A549 (cell line): ENCODE data around the gene RXRA. TPM values are rescaled to one million over a fixed set of nuclear protein-coding genes. Genes with fewer than 3 reads are reported as not detected.

Experiments used
- ATAC-seq, 2 experiments: fragments of 200-7000 bp in 1 of 2; fragments of >200 bp in 1 of 2; cut with Nextera tagmentation in 1 of 2; cut with Tn5 transposase in 1 of 2; 3 replicates each; pipeline versions ENCODE4 v1.8.0 to v1.9.1; 2018 to 2020; ENCODE audit warnings: mild to moderate bottlenecking in 1 of 2, moderate library complexity in 1 of 2
- CTCF ChIA-PET: fragments of 300-600 bp; sonication (Branson Sonifier 250); formaldehyde crosslinking; extraction: SDS; loops from one replicate; lab custom pipeline; 2021; ENCODE audit warnings: antibody characterized with exemption, inconsistent platforms; lab: Yijun Ruan, JAX
- POLR2A ChIA-PET: fragments of 350-600 bp; formaldehyde crosslinking; extraction: SDS; loops from one replicate; lab custom pipeline; 2021; ENCODE audit warnings: antibody characterized with exemption, inconsistent platforms; lab: Yijun Ruan, JAX
- DNase-seq, 2 experiments: peaks; one replicate each; pipeline versions ENCODE4 v3.0.0 to v3.0.0-alpha.2; 2011 to 2016; ENCODE audit warnings: low read depth in 1 of 2, low spot score in 1 of 2
- FAIRE-seq: peaks from 2 replicates; lab custom pipeline; 2011; peaks lifted over from hg19 to GRCh38; lab: Jason Lieb, UNC
- H3K27ac ChIP-seq, 2 experiments: fragments of >200 bp; sonication (Bioruptor Twin); formaldehyde crosslinking; 3 replicates each; pipeline ENCODE4 v1.5.1; 2016 to 2017
- H3K4me1 ChIP-seq: fragments of >200 bp; sonication (Bioruptor Twin); formaldehyde crosslinking; 3 replicates; pipeline ENCODE4 v1.6.1; 2016
- H3K4me2 ChIP-seq: fragments of >200 bp; sonication (Bioruptor Twin); formaldehyde crosslinking; 3 replicates; pipeline ENCODE4 v1.6.1; 2016
- H3K4me3 ChIP-seq: fragments of >200 bp; sonication (Bioruptor Twin); formaldehyde crosslinking; 3 replicates; pipeline ENCODE4 v1.5.1; 2016
- H3K9me3 ChIP-seq: fragments of >200 bp; sonication (Bioruptor Twin); formaldehyde crosslinking; 3 replicates; pipeline ENCODE4 v1.6.1; 2016
- CBX2 ChIP-seq: fragments of 200-600 bp; sonication (generic); IDR thresholded peaks from 2 replicates; pipeline ENCODE4 v1.6.1; 2016; ENCODE audit warnings: low read depth, mild to moderate bottlenecking, borderline replicate concordance
- CHD4 ChIP-seq: fragments of 200-600 bp; sonication (generic); IDR thresholded peaks from 2 replicates; pipeline ENCODE4 v1.6.1; 2016; ENCODE audit warnings: antibody characterized with exemption, mild to moderate bottlenecking, borderline replicate concordance
- EHF ChIP-seq: fragments of 250-450 bp; sonication (Bioruptor Pico); IDR thresholded peaks from 2 replicates; pipeline ENCODE4 v1.5.0; 2020; ENCODE audit warnings: mild to moderate bottlenecking
- EHMT2 ChIP-seq: fragments of 200-600 bp; sonication (generic); IDR thresholded peaks from 2 replicates; pipeline ENCODE4 v1.6.1; 2016; ENCODE audit warnings: antibody characterized with exemption, low read depth, mild to moderate bottlenecking, moderate library complexity
- EP300 ChIP-seq, 2 experiments: fragments of >200 bp; sonication (Bioruptor Twin); formaldehyde crosslinking; IDR thresholded peaks; 2 replicates in 1 of 2; 3 replicates in 1 of 2; pipeline ENCODE4 v1.6.1; 2016 to 2017
- FOSB ChIP-seq: fragments of 250-450 bp; sonication (Bioruptor Pico); IDR thresholded peaks from 2 replicates; pipeline ENCODE4 v1.5.0; 2020; ENCODE audit warnings: mild to moderate bottlenecking, moderate library complexity
- FOSL2 ChIP-seq, 2 experiments: fragments of 450-650 bp in 1 of 2; fragments of >200 bp in 1 of 2; sonication (Bioruptor Twin) in 1 of 2; formaldehyde crosslinking; IDR thresholded peaks; 2 replicates each; pipeline versions ENCODE4 v1.5.0 to v1.6.1; 2016 to 2020; ENCODE audit warnings: mild to moderate bottlenecking in 1 of 2, moderate library complexity in 1 of 2
- HDAC2 ChIP-seq: fragments of 200-600 bp; sonication (generic); IDR thresholded peaks from 2 replicates; pipeline ENCODE4 v1.6.1; 2016
- HEYL ChIP-seq: fragments of 250-450 bp; sonication (Bioruptor Pico); IDR thresholded peaks from 2 replicates; pipeline ENCODE4 v1.8.0; 2021; ENCODE audit warnings: mild to moderate bottlenecking, moderate library complexity
- HOXA7 ChIP-seq: fragments of 250-450 bp; sonication (Bioruptor Pico); IDR thresholded peaks from 2 replicates; pipeline ENCODE4 v1.5.0; 2020; ENCODE audit warnings: mild to moderate bottlenecking, moderate library complexity
- HOXB13 ChIP-seq: fragments of 250-450 bp; sonication (Bioruptor Pico); IDR thresholded peaks from 2 replicates; pipeline ENCODE4 v1.5.0; 2020; ENCODE audit warnings: low read depth, mild to moderate bottlenecking, moderate library complexity
- HOXB5 ChIP-seq: fragments of 250-450 bp; sonication (Bioruptor Pico); IDR thresholded peaks from 2 replicates; pipeline ENCODE4 v1.5.0; 2020; ENCODE audit warnings: mild to moderate bottlenecking, moderate library complexity
- JUN ChIP-seq, 2 experiments: fragments of >200 bp; sonication (Bioruptor Twin); formaldehyde crosslinking; IDR thresholded peaks; 2 replicates in 1 of 2; 3 replicates in 1 of 2; pipeline ENCODE4 v1.6.1; 2016 to 2017
- JUNB ChIP-seq: fragments of >200 bp; sonication (Bioruptor Twin); formaldehyde crosslinking; IDR thresholded peaks from 2 replicates; pipeline ENCODE4 v1.6.1; 2016
- KDM1A ChIP-seq: fragments of 200-600 bp; sonication (generic); IDR thresholded peaks from 2 replicates; pipeline ENCODE4 v1.6.1; 2016; ENCODE audit warnings: low read depth, mild to moderate bottlenecking
- KDM5A ChIP-seq: fragments of 200-600 bp; sonication (generic); IDR thresholded peaks from 2 replicates; pipeline ENCODE4 v1.6.1; 2016; ENCODE audit warnings: antibody characterized with exemption, mild to moderate bottlenecking
- MAZ ChIP-seq: fragments of 150-350 bp; IDR thresholded peaks from 2 replicates; pipeline ENCODE4 v1.6.1; 2014; ENCODE audit warnings: antibody characterized with exemption, low read depth, low read length, borderline replicate concordance
- NPAS2 ChIP-seq: fragments of 250-450 bp; sonication (Bioruptor Pico); IDR thresholded peaks from 2 replicates; pipeline ENCODE4 v1.8.0; 2022; ENCODE audit warnings: mild to moderate bottlenecking, moderate library complexity, borderline replicate concordance
- NR3C1 ChIP-seq: fragments of >200 bp; sonication (Bioruptor Twin); formaldehyde crosslinking; IDR thresholded peaks from 3 replicates; pipeline ENCODE4 v1.6.1; 2017
- PHF8 ChIP-seq: fragments of 200-600 bp; sonication (generic); IDR thresholded peaks from 2 replicates; pipeline ENCODE4 v1.6.1; 2016; ENCODE audit warnings: low read depth, mild to moderate bottlenecking, antibody characterized with exemption, moderate library complexity, borderline replicate concordance
- RAD21 ChIP-seq, 2 experiments: fragments of >200 bp in 1 of 2; sonication (Bioruptor Twin) in 1 of 2; formaldehyde crosslinking in 1 of 2; IDR thresholded peaks in 1 of 2; conservative IDR thresholded peaks in 1 of 2; 2 replicates in 1 of 2; 3 replicates in 1 of 2; pipeline ENCODE4 v1.6.1; 2012 to 2018; ENCODE audit warnings: inconsistent platforms in 1 of 2
- RCOR1 ChIP-seq: fragments of 150-350 bp; IDR thresholded peaks from 2 replicates; pipeline ENCODE4 v1.6.1; 2014; ENCODE audit warnings: antibody characterized with exemption, low read length, low read depth
- RFX5 ChIP-seq: fragments of 450-650 bp; IDR thresholded peaks from 2 replicates; pipeline ENCODE4 v1.7.1; 2014; ENCODE audit warnings: antibody characterized with exemption, mild to moderate bottlenecking, moderate library complexity
- SREBF2 ChIP-seq: fragments of 450-650 bp; IDR thresholded peaks from 2 replicates; pipeline ENCODE4 v1.6.1; 2014; ENCODE audit warnings: mild to moderate bottlenecking, moderate library complexity
- TFCP2L1 ChIP-seq: fragments of 250-450 bp; sonication (Bioruptor Pico); IDR thresholded peaks from 2 replicates; pipeline ENCODE4 v1.5.0; 2021; ENCODE audit warnings: mild to moderate bottlenecking
- ZC3H11A ChIP-seq: fragments of 450-650 bp; IDR thresholded peaks from 2 replicates; pipeline ENCODE4 v1.6.1; 2014; ENCODE audit warnings: antibody characterized with exemption, mild to moderate bottlenecking
- ZFP36 ChIP-seq: fragments of 450-650 bp; IDR thresholded peaks from 2 replicates; pipeline ENCODE4 v1.6.1; 2014; ENCODE audit warnings: borderline replicate concordance; ENCODE audit not compliant: partially characterized antibody
- ZSCAN20 ChIP-seq: fragments of 250-450 bp; sonication (Bioruptor Pico); IDR thresholded peaks from 2 replicates; pipeline ENCODE4 v1.8.0; 2022; ENCODE audit warnings: mild to moderate bottlenecking, moderate library complexity
- WGBS: methylation state at CpG from one replicate; pipeline ENCODE4 v1.1.6; 2017; ENCODE audit errors: missing lambda C conversion rate; 5-methylcytosine and 5-hydroxymethylcytosine counted together
- polyA plus RNA-seq, 4 experiments: library from polyadenylated mRNA; depleted of rRNA in 3 of 4; stranded (reverse); fragments of >200 nt; fragmentation: RNase III in 1 of 4; extraction: RNeasy Plus Mini Kit Qiagen cat#74134 plus additional on column Dnase treatment in 1 of 4; gene quantifications; 2 replicates in 3 of 4; 3 replicates in 1 of 4; pipeline ENCODE4 v1.2.3, GENCODE V29; 2011 to 2017
- TF ChIP-seq, protein P1 (sequence below): fragments of 200-600 bp; sonication (generic); IDR thresholded peaks from 2 replicates; pipeline ENCODE4 v1.6.1; 2016; ENCODE audit warnings: antibody characterized with exemption, mild to moderate bottlenecking, moderate library complexity
- TF ChIP-seq, protein P2 (sequence below): fragments of 150-350 bp; IDR thresholded peaks from 2 replicates; pipeline ENCODE4 v1.6.1; 2014; ENCODE audit warnings: low read depth, mild to moderate bottlenecking, low read length
- TF ChIP-seq, protein P3 (sequence below): IDR thresholded peaks from 2 replicates; pipeline ENCODE4 v1.6.1; 2012
- TF ChIP-seq, protein P4 (sequence below): IDR thresholded peaks from 2 replicates; pipeline ENCODE4 v1.6.1; 2012

RXRA gene
- polyA plus RNA-seq, 2 of the 4 experiments (the other 2 are of a cell fraction), result 6.6 to 23.9 TPM

DNA sequence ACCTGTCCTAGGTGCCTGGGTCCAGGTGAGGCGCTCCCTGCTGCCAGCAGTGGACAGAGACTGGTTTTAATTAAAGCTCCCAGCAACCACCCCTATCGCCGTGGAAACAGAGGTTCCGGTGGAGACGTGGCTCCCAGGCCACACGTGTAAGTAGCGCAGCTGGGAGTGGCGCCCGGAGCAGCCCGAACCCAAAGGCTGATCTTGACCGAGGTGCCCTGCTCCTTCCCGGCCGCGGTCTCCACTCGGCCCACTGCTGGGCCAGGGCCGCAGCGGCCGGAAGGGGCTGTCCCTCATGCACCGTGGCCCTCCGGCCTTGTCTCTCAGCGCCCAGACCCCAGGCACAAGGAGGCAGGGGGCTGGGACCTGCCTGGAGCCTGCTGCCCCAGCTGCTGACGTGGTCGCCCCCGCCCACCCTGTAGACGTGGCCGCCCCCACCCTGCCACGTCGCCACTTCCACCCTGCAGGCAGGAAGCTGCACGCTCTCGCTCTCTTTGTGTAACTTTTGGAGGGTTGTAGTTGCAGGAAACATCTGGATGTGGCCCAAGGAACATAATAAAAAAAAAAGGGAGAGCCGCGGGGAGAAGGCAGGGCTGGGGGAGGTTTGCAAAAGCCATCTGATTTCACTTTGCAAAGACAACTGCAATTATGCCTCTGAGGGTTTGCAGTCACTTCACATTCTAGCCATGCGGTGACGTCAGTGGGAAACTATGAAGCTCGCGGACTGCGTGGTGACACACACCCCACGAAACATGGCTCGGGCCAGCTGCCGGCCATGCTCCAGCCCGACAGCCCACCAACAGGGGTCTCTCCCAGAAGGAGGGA is 129.9 kb downstream of the RXRA start:
- Histone ChIP-seq H3K4me1 (peaks cover 54% of the 10 kb centered on the region), H3K4me2 (peak overlapping the region; percentile 55), H3K4me3 (no peak overlapping the region), H3K9me3 (peaks cover 1% of the 10 kb centered on the region; the same call in 1 of the 3 replicates), H3K27ac (peak overlapping the region; percentile 80 to 92)
- ChIA-PET POLR2A (no interaction called here), CTCF (interaction anchor here (0.8 to 6.9 kb wide), 9 partner anchors 8 to 630 kb away, joined by 3 to 76 read pairs (median 4); no protein-coding TSS in a partner anchor)
- WGBS, result 61% methylated on average over 38 of the region's 41 CpGs
- FAIRE-seq, result no peak
- peak; percentile 57 to 69 for ATAC-seq
- peak; percentile 59 to 64 for DNase-seq
- TF ChIP-seq FOSB (CRISPR knock-in tag) (no peak), TFCP2L1 (no peak), HEYL (CRISPR knock-in tag) (no peak), MAZ (no peak), HOXB13 (CRISPR knock-in tag) (no peak), JUN (IDR thresholded peaks at IDR 0.05) (peak in 1 of 2 experiments; percentile 38; a peak in 1 of 5 replicates), PHF8 (no peak), KDM5A (no peak), ZFP36 (no peak), FOSL2 (IDR thresholded peaks at IDR 0.05) (0 out of 2 replicates have a peak, but pooled peaks have one; percentile 12), FOSL2 (CRISPR knock-in tag; IDR thresholded peaks at IDR 0.05) (peak; percentile 50; the same call in 1 of the 2 replicates), JUNB (peak; percentile 39; the same call in 1 of the 2 replicates), CHD4 (no peak), HOXA7 (CRISPR knock-in tag) (no peak), RCOR1 (no peak), HOXB5 (CRISPR knock-in tag) (no peak), ZC3H11A (no peak), CBX2 (no peak), NPAS2 (no peak), NR3C1 (no peak), KDM1A (no peak), ZSCAN20 (CRISPR knock-in tag) (no peak), HDAC2 (no peak), EP300 (IDR thresholded peaks at IDR 0.05) (peak in 1 of 2 experiments; percentile 28; a peak in 1 of 5 replicates), RFX5 (no peak), EHF (CRISPR knock-in tag) (no peak), RAD21 (conservative IDR thresholded peaks at IDR 0.05 in 1 of 2, IDR thresholded peaks at IDR 0.05 in 1 of 2) (peak in 1 of 2 experiments; percentile 29; a peak in 1 of 5 replicates), EHMT2 (no peak), SREBF2 (no peak)
- TF ChIP-seq, protein P1, sequence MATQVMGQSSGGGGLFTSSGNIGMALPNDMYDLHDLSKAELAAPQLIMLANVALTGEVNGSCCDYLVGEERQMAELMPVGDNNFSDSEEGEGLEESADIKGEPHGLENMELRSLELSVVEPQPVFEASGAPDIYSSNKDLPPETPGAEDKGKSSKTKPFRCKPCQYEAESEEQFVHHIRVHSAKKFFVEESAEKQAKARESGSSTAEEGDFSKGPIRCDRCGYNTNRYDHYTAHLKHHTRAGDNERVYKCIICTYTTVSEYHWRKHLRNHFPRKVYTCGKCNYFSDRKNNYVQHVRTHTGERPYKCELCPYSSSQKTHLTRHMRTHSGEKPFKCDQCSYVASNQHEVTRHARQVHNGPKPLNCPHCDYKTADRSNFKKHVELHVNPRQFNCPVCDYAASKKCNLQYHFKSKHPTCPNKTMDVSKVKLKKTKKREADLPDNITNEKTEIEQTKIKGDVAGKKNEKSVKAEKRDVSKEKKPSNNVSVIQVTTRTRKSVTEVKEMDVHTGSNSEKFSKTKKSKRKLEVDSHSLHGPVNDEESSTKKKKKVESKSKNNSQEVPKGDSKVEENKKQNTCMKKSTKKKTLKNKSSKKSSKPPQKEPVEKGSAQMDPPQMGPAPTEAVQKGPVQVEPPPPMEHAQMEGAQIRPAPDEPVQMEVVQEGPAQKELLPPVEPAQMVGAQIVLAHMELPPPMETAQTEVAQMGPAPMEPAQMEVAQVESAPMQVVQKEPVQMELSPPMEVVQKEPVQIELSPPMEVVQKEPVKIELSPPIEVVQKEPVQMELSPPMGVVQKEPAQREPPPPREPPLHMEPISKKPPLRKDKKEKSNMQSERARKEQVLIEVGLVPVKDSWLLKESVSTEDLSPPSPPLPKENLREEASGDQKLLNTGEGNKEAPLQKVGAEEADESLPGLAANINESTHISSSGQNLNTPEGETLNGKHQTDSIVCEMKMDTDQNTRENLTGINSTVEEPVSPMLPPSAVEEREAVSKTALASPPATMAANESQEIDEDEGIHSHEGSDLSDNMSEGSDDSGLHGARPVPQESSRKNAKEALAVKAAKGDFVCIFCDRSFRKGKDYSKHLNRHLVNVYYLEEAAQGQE, result no peak
- TF ChIP-seq, protein P2, sequence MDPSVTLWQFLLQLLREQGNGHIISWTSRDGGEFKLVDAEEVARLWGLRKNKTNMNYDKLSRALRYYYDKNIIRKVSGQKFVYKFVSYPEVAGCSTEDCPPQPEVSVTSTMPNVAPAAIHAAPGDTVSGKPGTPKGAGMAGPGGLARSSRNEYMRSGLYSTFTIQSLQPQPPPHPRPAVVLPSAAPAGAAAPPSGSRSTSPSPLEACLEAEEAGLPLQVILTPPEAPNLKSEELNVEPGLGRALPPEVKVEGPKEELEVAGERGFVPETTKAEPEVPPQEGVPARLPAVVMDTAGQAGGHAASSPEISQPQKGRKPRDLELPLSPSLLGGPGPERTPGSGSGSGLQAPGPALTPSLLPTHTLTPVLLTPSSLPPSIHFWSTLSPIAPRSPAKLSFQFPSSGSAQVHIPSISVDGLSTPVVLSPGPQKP, result no peak
- TF ChIP-seq, protein P3, sequence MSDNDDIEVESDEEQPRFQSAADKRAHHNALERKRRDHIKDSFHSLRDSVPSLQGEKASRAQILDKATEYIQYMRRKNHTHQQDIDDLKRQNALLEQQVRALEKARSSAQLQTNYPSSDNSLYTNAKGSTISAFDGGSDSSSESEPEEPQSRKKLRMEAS, result peak; percentile 75; the same call in 1 of the 2 replicates
- TF ChIP-seq, protein P4, sequence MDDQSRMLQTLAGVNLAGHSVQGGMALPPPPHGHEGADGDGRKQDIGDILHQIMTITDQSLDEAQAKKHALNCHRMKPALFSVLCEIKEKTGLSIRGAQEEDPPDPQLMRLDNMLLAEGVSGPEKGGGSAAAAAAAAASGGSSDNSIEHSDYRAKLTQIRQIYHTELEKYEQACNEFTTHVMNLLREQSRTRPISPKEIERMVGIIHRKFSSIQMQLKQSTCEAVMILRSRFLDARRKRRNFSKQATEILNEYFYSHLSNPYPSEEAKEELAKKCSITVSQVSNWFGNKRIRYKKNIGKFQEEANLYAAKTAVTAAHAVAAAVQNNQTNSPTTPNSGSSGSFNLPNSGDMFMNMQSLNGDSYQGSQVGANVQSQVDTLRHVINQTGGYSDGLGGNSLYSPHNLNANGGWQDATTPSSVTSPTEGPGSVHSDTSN, result no peak
